NCI-H2227 (cell line): ENCODE data around the gene CT45A5.
"Not testable (repeated sequence)": the region's sequence is repeated elsewhere in the genome, so short reads cannot be mapped to it uniquely, and the experiment has no call there.

Experiments used
- DNase-seq: peaks from one replicate; lab custom pipeline; 2025; ENCODE audit not compliant: unreplicated experiment; lab: John Stamatoyannopoulos, UW

CT45A5 gene, protein sequence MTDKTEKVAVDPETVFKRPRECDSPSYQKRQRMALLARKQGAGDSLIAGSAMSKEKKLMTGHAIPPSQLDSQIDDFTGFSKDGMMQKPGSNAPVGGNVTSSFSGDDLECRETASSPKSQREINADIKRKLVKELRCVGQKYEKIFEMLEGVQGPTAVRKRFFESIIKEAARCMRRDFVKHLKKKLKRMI

DNA sequence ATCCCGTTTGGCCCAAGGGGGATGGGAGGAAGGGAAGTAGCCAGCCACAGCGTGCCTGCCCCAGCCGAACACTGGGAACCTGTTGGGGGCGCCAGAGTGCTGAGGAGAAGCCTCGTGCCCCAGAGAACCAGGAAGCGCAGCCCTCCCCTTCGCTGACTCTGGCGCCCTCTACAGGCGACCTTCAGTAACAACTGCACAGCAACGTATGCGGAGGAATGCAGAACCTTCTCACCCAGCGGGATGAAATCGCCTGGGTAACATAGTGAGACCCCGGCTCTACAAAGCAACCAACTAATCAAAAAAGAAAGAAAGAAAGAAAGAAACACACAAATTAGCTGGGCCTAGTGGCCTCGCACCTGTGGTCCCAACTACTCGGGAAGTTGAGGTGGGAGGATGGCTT lies at the start of gene CT45A5:
CT45A5 (minus strand) TSS at position 101 of the 400 bp plus-strand sequence. CDS start 3,774 bp downstream, outside the sequence.
- not testable (repeated sequence) for DNase-seq

DNA sequence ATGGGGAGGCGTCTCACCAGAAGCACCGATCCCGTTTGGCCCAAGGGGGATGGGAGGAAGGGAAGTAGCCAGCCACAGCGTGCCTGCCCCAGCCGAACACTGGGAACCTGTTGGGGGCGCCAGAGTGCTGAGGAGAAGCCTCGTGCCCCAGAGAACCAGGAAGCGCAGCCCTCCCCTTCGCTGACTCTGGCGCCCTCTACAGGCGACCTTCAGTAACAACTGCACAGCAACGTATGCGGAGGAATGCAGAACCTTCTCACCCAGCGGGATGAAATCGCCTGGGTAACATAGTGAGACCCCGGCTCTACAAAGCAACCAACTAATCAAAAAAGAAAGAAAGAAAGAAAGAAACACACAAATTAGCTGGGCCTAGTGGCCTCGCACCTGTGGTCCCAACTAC lies 34.6 kb upstream of the CT45A5 start, which contains the start of gene CT45A2:
CT45A2 (minus strand) TSS at position 101 of the 400 bp plus-strand sequence. CDS start 3,747 bp downstream, outside the sequence.
- DNase-seq, result not testable (repeated sequence)

DNA sequence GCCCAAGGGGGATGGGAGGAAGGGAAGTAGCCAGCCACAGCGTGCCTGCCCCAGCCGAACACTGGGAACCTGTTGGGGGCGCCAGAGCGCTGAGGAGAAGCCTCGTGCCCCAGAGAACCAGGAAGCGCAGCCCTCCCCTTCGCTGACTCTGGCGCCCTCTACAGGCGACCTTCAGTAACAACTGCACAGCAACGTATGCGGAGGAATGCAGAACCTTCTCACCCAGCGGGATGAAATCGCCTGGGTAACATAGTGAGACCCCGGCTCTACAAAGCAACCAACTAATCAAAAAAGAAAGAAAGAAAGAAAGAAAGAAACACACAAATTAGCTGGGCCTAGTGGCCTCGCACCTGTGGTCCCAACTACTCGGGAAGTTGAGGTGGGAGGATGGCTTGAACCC lies 17.4 kb upstream of the CT45A5 start, which contains the start of gene CT45A6:
CT45A6 (minus strand) TSS at position 101 of the 400 bp plus-strand sequence. CDS start 3,794 bp downstream, outside the sequence.
- not testable (repeated sequence) for DNase-seq

DNA sequence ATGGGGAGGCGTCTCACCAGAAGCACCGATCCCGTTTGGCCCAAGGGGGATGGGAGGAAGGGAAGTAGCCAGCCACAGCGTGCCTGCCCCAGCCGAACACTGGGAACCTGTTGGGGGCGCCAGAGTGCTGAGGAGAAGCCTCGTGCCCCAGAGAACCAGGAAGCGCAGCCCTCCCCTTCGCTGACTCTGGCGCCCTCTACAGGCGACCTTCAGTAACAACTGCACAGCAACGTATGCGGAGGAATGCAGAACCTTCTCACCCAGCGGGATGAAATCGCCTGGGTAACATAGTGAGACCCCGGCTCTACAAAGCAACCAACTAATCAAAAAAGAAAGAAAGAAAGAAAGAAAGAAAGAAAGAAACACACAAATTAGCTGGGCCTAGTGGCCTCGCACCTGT lies 17.2 kb downstream of the CT45A5 start, which contains the start of gene CT45A3:
CT45A3 (minus strand) TSS at position 101 of the 400 bp plus-strand sequence. CDS start 3,747 bp downstream, outside the sequence.
- DNase-seq, result not testable (repeated sequence)

DNA sequence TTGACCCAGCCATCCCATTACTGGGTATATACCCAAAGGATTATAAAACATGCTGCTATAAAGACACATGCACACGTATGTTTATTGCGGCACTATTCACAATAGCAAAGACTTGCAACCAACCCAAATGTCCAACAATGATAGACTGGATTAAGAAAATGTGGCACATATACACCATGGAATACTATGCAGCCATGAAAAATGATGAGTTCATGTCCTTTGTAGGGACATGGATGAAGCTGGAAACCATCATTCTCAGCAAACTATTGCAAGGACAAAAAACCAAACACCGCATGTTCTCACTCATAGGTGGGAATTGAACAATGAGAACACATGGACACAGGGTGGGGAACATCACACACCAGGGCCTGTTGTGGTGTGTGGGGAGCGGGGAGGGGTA lies 40.6 kb downstream of the CT45A5 start:
- not testable (repeated sequence) for DNase-seq

DNA sequence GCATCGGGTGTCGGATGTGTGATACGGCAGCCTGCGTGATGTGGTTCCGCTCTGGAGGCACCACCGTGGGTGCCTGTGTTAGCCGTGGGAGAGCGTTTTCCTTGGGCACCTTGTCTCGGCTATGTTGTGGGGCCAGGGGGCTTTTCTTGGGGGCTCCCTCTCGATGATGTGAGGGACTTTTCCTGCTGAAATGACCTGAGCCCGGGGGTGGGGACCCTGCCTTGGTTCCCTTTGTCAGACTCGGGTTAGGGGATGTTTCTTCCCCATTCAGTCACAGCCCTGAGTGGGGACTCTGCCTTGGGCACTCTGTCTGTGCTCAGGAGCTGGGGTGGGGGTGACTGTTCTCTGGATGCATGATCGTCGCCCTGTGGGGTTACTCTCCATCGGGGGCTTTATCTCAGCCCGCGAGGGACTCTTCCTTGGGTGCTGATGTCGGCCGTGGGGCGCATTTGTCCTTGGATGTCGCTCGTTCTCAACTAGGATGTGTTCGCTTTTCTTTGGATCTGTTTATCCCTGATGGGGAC lies 44.0 kb downstream of the CT45A5 start:
- DNase-seq, result no peak

DNA sequence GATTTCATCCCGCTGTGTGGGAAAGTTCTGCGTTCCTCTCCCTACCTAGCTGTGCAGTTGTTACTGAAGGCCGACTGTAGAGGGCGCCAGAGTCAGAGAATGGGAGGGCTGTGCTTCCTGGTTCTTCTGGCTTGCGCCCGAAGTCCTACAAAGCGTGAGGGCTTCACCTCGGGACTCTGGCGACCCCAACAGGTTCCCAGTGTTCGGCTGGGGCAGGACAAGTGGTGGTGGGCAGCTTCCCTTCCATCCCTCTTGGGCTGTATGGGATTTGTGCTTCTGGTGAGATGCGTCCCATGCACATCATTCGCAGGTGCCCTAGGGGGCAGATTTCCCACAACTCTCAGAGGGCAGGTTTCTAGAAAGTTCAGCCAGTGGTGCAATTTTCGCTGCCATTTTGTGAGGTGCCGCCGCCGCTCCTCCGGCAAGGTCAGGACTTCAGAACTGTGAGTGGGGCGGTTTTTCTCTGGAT lies 44.6 kb downstream of the CT45A5 start:
- DNase-seq, result no peak

DNA sequence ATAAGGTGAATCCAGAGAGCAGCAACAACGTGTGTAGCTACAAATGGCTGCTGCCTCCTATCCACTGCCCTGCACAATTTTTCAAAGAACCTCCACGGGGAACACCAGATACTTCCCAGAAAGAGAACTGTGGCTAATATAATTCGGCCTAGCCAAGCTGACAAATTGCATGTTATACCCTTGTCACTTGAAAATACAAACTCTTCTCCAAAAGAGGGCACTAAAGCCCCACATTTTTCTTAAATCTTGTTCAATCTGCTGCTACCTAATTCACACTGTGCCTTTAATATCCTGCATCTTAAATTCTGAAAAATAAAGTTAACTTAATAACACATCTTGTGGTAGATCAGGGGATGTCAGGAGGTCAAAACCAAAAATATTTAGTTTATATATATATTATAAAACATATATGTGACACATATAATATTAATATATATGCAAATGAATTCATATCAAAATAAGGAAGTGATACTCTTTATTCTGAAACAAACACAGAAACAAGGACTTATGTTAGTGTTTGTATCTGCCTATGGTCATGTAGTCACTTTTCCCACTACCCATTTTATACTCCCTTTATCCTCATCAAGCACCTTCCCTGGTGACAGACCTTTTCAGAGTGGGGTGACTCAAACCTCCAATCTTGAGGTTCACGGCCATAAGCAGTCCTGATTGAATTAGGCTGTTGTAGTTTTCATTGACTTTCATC lies 47.8 kb downstream of the CT45A5 start:
- DNase-seq, result no peak

DNA sequence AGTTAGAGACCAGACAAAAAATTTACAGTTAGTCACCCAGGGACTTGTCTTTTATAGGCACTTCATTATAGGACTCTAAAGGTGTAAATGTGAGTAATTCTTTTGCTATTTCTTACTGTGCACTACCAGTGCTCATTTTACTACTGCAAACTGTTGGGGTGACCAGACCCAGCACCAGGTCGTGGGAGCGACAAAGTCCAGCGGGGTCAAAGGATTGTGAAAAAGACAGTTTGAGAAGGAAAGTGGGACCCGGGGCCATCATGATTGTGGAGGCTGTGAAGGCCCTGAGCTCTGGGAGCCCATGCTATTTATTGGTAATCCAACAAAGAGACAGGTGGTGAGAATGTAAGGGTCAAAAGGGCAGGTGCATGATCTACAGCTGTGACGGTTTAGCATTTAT lies 50.6 kb downstream of the CT45A5 start:
- DNase-seq, result not testable (repeated sequence)
